T-helper 2 cell (primary cell): ENCODE data around the gene ASMT.
A peak's percentile ranks its signal among the peaks of the same experiment; 100 is the strongest.
"Not testable (repeated sequence)": the region's sequence is repeated elsewhere in the genome, so short reads cannot be mapped to it uniquely, and the experiment has no call there.

ENCODE experiments used
- DNase-seq, 5 experiments: peaks; one replicate each; pipeline versions ENCODE4 v3.0.0 to v3.0.0-alpha.2; 2012 to 2022
- total RNA-seq, 2 donors: gene quantifications; one replicate each; lab custom pipeline; 2026; lab: John Stamatoyannopoulos, UW

ASMT gene, protein sequence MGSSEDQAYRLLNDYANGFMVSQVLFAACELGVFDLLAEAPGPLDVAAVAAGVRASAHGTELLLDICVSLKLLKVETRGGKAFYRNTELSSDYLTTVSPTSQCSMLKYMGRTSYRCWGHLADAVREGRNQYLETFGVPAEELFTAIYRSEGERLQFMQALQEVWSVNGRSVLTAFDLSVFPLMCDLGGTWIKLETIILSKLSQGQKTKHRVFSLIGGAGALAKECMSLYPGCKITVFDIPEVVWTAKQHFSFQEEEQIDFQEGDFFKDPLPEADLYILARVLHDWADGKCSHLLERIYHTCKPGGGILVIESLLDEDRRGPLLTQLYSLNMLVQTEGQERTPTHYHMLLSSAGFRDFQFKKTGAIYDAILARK
- total RNA-seq, result 0.13 to 1.2 reads per million in 2 donors

DNA sequence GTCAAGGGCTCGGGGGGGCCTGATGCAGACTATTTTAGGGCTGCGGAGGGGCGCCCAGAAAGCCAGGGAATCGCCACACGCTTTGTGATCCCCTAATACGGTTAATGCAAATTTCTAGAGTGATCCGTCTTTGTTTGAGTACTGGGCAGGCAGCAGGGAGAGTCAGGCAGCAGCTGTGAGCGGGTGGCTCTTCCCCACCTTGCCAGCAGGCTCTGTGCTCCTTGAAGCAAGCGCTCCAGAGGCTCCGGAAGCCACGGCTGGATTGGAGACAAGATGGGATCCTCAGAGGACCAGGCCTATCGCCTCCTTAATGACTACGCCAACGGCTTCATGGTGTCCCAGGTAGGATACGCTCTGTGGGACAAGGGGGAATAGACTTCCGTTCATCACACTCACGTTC lies at the start of gene ASMT:
ASMT (plus strand) TSS at position 133 of the 400 bp plus-strand sequence; CDS start at position 274, 141 bp downstream.
- no peak for DNase-seq

DNA sequence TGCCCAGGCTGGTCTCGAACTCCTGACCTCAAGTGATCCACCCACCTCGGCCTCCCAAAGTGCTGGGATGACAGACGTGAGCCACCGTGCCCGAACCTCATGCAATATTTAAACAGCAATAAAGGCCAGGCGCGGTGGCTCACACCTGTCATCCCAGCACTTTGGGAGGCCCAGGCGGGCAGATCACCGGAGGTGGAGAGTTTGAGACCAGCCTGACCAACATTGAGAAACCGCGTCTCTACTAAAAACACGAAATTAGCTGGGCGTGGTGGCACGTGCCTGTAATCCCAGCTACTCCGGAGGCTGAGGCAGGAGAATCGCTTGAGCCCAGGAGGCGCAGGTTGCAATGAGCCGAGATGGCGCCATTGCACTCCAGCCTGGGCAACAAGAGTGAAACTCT lies 40.7 kb upstream of the ASMT start:
- DNase-seq, result not testable (repeated sequence)

DNA sequence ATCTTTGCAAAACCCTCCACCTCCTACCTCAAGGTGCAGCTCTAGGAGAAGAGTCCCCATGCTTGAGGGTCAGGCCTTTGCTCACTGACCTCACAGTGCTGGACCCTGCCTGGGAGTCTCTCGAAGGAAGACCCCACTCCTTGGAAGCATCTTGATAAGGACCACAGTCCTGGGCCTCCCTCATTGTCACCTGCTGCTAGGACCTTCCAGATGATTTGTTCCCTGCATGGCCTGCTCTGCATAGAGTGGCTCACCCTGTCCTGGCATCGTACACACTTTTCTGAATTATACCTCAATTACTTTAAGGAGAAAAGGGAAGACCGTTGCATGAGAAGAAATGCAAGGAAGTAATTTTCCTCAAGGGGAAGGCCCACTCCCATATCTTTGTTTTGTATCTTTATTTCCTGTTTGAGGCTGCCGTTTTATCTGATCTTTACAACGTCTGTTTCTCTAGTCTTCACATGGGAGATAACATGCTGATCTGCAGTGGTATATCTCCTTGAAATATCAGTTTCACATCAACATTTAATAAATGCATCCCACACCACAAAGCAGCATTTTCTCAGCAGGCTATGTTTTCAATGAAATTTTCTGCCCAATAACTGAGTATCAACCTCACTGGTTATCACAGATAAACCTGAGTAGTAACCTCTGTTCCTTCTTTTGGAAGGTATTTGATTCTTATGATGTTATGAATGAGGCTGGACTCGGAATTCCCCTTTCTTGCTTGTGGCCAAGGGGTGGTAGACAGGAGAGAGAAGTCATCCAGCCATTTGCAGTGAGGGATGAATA lies 38.5 kb upstream of the ASMT start:
- peak in 2 of 5 experiments; percentile 18 to 89 for DNase-seq

DNA sequence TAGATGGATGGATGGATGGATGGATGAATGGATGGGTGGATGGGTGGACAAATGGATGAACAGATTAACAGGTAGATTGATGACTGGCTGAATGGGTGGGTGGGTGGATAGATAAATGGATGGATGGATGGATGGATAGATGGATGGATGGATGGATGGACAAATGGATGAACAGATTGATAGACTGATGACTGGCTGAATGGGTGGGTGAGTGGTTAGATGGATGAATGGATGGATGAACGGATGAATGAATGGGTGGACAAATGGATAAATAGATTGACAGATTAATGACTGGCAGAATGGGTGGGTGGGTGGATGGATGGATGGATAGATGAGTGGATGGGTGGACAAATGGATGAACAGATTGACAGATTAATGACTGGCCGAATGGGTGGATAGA lies 37.0 kb upstream of the ASMT start:
- no peak for DNase-seq

DNA sequence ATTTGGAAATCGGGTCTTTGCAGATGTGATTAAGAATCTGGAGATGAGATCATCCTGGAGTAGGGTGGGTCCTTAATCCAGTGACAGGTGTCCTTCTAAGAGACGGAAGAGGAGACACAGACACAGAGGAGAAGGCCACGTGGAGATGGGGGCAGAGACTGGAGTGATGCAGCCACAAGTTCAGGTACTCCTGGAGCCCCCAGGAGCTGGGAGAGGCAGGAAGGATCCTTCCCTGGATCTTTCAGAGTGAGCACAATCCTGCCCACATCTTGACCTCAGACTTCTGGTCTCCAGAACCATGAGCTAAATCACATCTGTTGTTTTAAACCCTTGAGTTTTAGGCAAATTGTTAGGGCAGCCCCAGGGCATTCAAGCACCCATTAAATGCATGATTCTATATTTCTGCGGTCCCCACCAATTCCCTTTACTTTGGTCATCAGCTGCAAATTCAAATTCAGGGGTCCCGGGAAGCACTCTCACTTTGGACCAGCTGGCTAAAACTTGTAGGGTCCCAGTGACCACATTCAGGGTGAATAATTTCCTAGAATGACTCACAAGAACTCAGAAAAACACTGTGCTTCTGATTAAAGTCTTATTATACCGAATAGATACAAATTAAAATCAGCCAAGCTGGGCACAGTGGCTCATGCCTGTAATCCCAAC lies 36.2 kb upstream of the ASMT start:
- no peak for DNase-seq

DNA sequence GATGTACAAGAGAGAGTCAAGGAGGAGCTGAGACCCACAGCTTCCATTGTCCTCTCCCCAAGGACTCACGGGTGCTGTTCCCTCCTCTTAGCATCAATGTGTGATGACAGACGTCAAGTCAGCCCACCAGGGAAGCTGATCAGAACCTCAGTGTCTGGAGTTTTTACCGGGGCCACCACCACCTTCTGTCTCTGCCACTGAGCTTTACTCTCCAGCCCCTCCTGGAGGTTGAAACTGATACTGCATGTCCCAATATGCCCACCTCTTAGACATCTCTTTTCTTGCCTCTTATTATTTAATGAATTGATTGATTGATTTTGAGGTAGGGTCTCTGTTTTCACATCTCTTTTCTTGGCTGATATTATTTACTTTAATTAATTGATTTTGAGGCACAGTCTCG lies 33.7 kb upstream of the ASMT start:
- peak in 4 of 5 experiments; percentile 45 to 85 (median 62) for DNase-seq

DNA sequence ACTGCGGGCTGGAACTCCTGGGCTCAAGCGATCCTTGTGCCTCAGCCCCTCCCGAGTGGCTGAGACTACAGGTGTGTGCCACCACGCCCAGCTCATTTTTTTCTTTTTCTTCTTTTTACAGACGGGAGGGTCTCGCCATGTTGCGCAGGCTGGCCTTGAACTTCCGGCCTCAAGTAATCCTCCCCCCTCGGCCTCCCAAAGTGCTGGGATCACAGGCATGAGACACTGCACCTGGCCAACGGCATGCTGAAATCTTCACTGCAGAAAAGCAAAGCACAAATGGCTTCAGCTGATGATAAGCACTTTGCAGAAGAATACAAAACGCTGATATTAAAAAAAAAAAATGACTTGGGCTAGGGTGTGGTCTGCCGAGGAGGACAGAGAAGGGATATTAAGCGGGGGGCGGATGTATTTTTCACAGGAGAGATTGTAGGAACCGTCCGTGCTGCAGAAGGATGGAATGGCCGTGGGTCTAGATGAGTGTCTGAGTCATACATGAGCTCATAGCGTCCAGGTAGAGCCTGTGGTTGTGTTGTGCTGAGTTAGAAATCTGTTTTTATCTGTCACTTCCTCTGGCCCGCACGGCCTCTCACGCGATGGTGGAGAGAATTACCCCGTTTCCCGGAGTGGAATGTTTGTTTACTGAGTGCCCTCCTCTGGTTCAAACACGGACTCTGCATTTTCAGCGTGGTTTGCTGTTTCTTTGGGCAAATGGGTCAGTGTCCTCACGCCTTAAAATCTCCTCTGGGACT lies 32.0 kb upstream of the ASMT start:
- DNase-seq, result peak in 3 of 5 experiments; percentile 19 to 95 (median 56)

DNA sequence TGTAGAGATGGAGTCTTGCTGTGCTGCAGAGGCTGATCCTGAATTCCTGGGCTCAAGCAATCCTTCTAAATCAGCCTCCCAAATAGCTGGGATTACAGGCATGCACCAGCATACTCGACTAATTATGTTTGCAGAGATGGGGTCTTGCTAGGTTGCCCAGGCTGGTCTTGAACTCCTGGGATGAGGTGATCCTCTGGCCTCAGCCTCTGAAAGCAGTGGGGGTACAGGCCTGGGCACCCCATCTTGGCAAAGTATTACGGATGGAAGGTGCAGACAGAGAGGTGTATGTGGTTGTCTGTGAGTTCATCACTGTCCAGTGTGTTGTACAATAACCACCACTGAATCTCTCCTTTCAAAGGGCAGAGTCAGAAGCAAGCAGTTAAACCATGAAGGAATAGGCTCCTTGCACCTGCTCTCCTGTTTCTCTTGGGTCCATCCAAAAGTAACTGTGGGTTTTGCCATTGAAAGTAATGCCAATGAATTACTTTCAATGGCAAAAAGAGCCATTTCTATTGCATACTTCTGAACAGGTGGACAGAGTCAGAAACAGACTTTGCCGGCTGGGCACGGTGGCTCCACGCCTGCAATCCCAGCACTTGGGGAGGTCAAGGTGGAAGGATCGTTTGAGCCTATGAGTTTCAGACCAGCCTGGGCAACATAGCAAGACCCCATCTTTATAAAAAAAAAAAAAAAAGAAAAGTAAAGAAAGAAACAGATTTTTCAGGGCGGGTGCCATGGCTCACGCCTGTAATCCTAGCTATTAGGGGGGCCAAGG lies 30.4 kb upstream of the ASMT start:
- no peak for DNase-seq

DNA sequence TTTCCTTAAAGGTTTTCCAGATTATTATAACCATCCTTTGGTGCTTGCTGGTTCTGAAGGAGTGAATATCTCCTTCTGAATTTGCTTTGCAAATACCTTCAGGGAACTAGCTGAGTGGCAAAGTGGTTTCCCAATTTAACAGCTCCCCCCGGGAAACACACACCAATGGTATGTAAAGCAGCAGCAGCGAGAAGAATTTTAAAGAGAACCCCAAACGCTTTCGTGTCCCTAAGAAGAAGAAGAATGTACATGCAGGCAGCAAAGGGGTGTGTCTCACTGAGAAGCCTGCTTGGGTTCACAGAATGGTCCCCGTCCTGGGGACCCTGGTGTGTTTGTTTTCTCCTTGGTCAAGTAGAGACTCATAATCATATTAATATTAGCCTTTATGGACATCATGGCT lies 27.7 kb upstream of the ASMT start:
- DNase-seq, result no peak

DNA sequence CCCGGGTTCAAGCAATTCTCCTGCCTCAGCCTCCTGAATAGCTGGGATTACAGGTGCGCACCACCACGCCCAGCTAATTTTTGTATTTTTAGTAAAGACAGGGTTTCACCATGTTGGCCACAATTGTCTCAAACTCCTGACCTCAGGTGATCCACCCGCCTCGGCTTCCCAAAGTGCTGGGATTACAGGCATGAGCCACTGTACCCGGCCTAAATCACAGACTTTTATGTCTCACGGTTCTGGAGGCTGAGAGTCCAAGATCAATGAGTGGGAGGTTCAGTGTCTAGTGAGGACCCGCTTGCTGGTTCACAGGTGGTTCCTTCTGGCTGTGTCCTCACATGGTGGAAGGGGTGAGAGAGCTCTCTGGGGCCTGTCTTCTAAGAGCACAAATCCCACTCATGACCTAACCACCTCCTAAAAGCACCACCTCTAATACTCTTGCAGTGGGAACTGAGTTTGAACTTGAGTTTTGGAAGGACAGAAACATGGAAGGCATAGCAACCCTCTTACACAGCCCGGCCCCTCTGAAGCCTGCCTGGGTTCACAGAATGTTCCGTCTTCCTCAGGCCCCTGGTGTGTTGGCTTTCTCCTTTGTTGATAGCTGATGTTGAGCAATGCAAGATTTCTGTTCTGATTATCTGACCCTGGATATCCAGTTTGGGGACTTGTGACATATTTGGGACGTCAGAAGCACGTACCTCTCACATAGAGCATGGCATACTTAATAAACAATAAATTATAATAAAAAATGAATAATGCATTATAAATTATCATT lies 25.3 kb upstream of the ASMT start:
- DNase-seq, result no peak

DNA sequence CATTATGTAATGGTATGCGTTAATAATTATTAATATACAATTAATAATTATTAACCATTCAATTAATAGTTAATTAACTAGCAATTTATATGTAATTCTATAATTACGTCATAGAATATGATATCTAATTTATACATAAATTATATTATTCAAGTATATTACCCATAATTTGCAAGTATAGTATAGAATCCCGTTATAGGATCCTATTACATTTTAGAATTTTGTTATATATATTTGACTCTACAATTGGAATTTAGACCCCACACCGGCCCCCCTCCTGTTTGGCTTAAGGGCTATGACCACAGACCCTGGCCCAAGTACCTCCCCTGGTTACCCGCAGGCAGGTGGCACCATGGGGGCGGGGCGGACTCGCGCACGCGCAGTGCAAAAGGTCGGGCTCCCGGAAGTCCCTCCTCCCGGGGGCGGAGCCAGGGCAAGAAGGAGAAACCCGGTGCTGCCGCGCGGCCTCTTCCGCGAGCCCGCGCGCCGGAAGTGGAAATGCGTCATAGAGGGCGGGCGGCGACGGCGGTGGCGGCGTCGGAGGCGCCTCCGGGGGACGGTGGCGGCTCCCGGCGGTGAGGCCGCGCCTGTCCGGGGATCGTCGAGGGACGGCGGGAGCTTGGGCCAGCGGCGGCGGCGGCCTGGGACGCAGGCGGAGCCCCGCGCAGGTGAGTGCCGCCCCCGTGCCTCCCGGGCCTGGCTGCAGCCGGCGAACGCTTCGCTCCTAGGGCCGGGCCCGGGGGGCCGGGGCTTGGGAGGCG lies 23.6 kb upstream of the ASMT start, which contains the start of gene AKAP17A:
AKAP17A (plus strand) TSS at position 503 of the 761 bp plus-strand sequence. CDS start 1,859 bp downstream, outside the sequence.
- DNase-seq, result peak; percentile 93 to 97 (median 96)

DNA sequence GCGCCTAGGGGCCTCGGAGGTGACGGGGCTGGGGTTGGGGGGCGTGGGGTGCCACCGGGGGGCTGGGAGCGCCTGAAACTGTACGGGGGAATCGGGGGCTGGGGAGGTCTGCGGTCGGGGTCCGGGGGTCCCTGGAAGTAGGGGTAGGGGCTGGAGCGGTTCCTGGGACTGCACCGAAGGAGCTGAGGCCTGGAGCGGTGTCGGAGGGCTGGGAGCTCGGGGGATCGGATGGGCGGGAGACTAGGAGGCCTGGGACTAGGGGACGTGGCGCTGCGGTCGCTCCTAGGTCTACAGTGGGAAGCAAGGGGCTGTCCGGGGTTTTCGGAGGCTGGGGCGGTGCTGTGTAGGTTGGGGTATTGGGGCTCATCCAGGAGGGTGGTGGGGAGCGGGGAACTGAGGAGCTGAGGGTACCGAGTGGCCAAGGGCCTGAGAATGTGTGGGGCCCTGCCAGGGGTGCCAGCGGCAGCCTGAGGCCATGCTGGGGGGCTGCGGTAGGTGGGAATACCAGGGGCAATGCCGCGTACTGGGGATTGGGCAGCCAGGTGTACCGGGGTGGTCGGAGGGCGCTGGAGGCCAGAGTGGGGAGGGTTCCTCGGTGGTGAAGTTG lies 22.9 kb upstream of the ASMT start:
- no peak for DNase-seq

DNA sequence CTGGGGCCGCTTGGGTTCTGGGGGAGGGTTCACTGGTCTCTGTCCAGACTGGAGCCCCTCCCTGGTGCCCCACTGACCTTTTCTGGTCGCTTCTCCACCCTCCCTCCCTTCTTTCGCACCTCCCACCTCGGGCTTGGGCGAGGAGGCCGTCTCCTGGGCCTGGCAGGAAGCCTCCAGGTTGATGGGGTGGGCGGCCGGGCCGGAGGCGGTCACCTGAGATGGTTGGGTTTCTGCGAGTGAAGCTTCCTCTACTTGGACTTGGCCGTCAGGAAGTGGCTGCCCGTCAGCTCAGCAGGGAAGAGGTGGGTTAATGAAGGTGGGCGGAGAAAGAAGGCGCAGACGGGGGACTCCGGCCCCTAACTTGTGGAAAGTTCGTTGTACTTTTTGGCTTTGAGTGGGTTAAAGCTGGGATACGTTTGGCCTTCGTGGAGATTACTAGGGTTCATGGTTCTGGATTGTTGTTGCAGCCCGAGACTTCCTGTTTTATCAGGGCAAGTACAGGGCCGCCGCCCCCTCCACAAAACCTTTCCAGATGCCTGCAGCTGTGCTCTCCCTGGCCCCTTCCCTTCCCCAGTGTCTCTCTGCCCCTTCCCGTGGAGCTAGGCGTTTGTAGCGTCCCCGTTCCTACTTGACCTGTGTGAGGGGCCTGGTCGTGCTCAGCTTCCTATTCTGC lies 22.3 kb upstream of the ASMT start:
- DNase-seq, result no peak

DNA sequence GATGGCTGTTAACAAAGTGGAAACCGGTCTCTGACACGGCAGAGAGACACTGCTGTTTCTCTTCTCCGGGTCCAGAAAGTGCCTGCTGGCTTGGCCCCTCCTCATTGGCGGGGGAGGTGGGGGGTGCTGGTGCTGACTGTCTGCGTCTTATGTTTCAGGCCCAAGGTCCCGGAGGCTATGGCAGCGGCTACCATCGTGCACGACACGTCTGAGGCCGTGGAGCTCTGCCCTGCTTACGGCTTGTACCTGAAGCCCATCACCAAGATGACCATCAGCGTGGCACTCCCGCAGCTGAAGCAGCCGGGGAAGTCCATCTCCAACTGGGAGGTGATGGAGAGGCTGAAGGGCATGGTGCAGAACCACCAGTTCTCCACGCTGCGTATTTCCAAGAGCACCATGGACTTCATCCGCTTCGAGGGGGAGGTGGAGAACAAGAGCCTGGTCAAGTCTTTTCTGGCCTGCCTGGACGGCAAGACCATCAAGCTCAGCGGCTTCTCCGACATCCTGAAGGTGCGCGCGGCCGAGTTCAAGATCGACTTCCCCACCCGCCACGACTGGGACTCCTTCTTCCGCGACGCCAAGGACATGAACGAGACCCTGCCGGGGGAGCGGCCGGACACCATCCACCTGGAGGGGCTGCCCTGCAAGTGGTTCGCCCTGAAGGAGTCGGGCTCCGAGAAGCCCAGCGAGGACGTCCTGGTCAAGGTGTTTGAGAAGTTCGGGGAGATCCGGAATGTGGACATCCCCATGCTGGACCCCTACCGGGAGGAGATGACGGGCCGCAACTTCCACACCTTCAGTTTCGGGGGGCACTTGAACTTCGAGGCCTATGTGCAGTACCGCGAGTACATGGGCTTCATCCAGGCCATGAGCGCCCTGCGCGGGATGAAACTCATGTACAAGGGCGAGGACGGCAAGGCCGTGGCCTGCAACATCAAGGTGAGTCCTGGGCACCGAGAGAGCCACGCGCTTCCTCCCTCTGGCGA lies 21.3 kb upstream of the ASMT start:
- DNase-seq, result no peak

DNA sequence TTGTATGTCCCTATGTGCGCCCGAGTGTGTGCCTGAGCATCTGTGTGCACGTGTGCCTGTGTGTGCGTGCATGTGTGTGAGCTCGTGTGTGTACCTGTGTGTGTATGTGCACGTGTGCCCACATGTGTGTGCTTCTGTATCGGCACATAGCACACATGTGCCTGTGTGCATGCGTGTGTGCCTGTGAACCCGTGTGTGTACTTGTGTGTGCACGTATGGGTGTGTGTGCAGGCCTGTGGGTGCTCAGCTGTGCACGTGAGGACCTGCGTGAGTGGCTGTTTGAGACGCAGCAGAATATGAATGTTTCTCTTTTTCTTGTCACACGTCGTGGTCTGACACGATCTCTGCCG lies 19.2 kb upstream of the ASMT start:
- DNase-seq, result no peak

DNA sequence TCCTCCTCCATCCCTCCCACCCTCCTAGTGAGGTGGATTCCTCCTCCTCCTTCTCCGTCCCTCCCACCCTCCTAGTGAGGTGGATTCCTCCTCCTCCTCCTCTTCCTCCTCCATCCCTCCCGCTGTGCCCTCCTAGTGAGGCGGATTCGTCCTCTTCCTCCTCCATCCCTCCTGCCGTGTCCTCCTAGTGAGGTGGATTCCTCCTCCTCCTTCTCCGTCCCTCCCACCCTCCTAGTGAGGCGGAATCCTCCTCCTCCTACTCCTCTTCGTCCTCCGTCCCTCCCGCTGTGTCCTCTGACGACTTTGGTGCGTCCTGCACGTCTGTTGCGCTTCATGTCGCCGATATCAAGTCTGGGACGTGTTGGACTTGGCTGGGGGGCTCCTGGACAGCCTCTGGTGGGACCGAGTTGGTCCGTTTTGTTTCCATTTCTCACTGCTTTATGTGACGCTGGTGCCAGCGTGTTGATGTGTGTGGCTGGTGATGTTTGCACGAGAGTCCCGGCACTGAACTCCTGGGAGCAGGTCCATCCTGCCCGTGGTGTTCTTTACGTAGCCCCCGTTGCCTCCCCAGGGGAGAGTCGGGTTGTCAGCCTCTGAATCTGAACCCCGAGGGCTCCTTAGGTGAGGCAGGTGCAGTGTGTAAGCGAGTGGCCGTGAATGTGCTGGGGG lies 18.0 kb upstream of the ASMT start:
- DNase-seq, result no peak

DNA sequence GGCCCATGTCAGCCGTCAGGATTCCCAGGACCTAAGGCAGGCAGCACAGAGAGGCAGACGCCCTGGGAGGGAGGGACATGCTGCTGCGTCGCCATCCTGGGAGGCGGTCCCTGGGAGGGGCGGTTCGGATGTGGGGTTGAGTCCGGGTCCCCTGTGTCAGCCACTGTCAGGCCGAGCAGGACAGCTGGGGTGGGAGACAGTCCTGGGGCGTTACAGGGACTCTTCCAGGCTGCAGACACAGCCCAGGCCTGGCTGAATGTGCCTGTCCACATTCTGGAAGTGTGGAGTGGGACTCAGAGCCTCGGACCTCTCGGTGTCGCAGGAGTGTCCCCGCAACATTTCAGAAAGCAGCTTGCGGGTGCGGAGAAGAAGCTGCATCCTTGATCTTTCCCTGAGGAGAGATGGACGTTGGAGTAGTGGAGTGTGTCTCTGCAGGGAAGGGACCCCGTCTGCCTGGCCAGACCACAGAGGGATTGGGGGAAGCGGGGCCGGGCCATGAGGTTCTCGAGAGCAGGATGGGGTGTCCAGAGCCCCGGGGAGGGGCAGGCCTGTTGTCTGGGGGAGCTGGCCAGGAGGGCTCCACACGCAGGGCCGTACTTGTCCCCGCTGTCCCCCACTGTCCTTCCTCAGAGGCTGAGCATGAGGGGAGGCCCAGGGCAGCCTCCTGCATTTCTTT lies 17.4 kb upstream of the ASMT start:
- DNase-seq, result no peak
